Heart left ventricle (tissue), 16 donors: ENCODE data around the gene MICAL1. TPM values are rescaled to one million over a fixed set of nuclear protein-coding genes. Genes with fewer than 3 reads are reported as not detected.

Source experiments
- ATAC-seq, 4 donors: fragments of 200-7000 bp; cut with Tn5 transposase; one replicate each; pipeline ENCODE4 v1.9.1; 2020 to 2022; ENCODE audit warnings: moderate library complexity in 4 of 4, mild to moderate bottlenecking in 3 of 4, moderate number of reproducible peaks in 1 of 4
- DNase-seq, 5 donors: peaks; one replicate each; pipeline ENCODE4 v3.0.0-alpha.2; 2020
- H3K27ac ChIP-seq, 12 donors: fragments of 200-600 bp; sonication (generic) in 4 of 12; one replicate each; pipeline versions ENCODE4 v1.5.0 to v1.8.0; 2016 to 2022; ENCODE audit warnings: mild to moderate bottlenecking in 2 of 12
- H3K27me3 ChIP-seq, 9 donors: fragments of 200-600 bp; sonication (generic) in 2 of 9; one replicate each; pipeline versions ENCODE4 v1.5.1 to v1.8.0; 2016 to 2022; ENCODE audit warnings: mild to moderate bottlenecking in 3 of 9
- H3K36me3 ChIP-seq, 9 donors: fragments of 200-600 bp; sonication (generic) in 2 of 9; one replicate each; pipeline versions ENCODE4 v1.5.0 to v1.8.0; 2018 to 2022; ENCODE audit warnings: mild to moderate bottlenecking in 2 of 9
- H3K4me1 ChIP-seq, 12 donors: fragments of 200-600 bp; sonication (generic) in 4 of 12; one replicate each; pipeline versions ENCODE4 v1.5.0 to v1.8.0; 2016 to 2022; ENCODE audit warnings: mild to moderate bottlenecking in 3 of 12
- H3K4me3 ChIP-seq, 12 donors: fragments of 200-600 bp; sonication (generic) in 4 of 12; one replicate each; pipeline versions ENCODE4 v1.5.0 to v1.8.0; 2017 to 2022; ENCODE audit warnings: mild to moderate bottlenecking in 9 of 12, moderate library complexity in 4 of 12
- H3K9me3 ChIP-seq, 12 donors: fragments of 200-600 bp; sonication (generic) in 4 of 12; one replicate each; pipeline versions ENCODE4 v1.5.0 to v1.8.0; 2016 to 2022; ENCODE audit warnings: mild to moderate bottlenecking in 1 of 12
- POLR2A ChIP-seq, 2 donors: fragments of 450-650 bp; IDR thresholded peaks; one replicate each; pipeline ENCODE4 v1.6.1; 2017; ENCODE audit warnings: antibody characterized with exemption in 2 of 2, mild to moderate bottlenecking in 2 of 2, moderate library complexity in 2 of 2
- WGBS, 4 donors: extraction: QIAGEN DNeasy Blood & Tissue Kit in 2 of 4; methylation state at CpG; one replicate each; pipeline versions ENCODE4 v1.1.5 to v1.1.7; 2013 to 2018; 5-methylcytosine and 5-hydroxymethylcytosine counted together
- intact Hi-C, 10 donors: fragments of 100-400 bp; cut with DNase I; formaldehyde crosslinking; loops; one replicate each; pipeline versions ENCODE4 v1.11.1 to v1.14.2; 2022
- polyA plus RNA-seq, 2 donors: library from polyadenylated mRNA; stranded (reverse); fragments of 200-250 nt; gene quantifications; one replicate each; pipeline ENCODE4 v1.2.3, GENCODE V29; 2013
- total RNA-seq, 9 donors: library from RNA; depleted of rRNA in 2 of 9; stranded (reverse); fragments of >200 nt in 2 of 9; fragmentation: NEBNext Ultra II Directional in 3 of 9; extraction: Animal tissue kit (Norgen Biotek cat#: 25700) in 3 of 9; gene quantifications; one replicate each; pipeline versions ENCODE4 v1.1.0 to v1.2.4, GENCODE V29; 2016 to 2023
- TF ChIP-seq, protein P1 (sequence below), 12 donors: fragments of 200-600 bp; sonication (generic) in 4 of 12; IDR thresholded peaks; one replicate each; pipeline versions ENCODE4 v1.5.0 to v1.8.0; 2018 to 2022; ENCODE audit warnings: antibody characterized with exemption in 12 of 12, mild to moderate bottlenecking in 5 of 12
- donor health status: ischemic (EF 13 %, LVEDD 7.1; RV severe dilation, severe dysfunction).
- donor health status: healthy with polysubstance abuse.
- donor health status: DM: no; HTN: yes; CAD: no.
- donor health status: DM: no; HTN: no; CAD: no.
- donor health status: ischemic (EF 25% LVEDD 6.9; RV normal size, moderate dysfunction).
- donor health status: ischemic (EF 25% LVEDD 5.7; RV mildly dilated, moderate dysfunction).
- donor health status: healthy.
- donor health status: DM: yes; HTN: yes; CAD: no.
- donor health status: ischemic (EF 35%, LVEDD 5.7; RV mildly dilated, moderate dysfunction).
- donor health status: nonischemic (EF 11% LVEDD 7.7; RV severe dilation, severe dysfunction).
- donor health status: DM: yes; HTN: yes; CAD: no.
- donor health status: PGD.
- donor health status: ischemic (EF 29% LVEDD 5.4; RV normal size, mild dysfunction).
- donor health status: nonischemic (EF 23%, LVEDD 6.1; RV moderate dilation, normal function).

The MICAL1 gene
- total and polyA plus RNA-seq, 11 donors: 4.5 to 21.9 (median 6.4) TPM

DNA sequence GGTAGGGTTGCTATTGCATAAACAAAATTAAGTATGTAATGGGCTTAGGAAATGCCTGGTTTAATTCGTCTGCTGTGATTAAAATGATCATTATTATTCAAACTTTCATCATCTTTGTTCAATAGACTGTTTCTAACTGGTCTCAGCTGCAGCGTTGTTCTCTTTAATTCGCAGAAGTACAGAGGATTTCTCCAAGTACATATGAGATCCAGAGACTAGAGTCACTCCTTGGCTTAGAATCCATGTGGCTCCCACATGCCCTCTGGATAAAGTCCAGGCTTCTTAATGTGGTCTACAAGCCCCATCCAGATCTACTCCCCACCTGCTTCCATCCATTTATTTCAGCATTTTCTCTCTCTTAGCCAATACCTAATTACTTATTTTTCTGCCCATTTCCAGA, 28.6 kb upstream of the MICAL1 start:
- Histone ChIP-seq H3K9me3 (no peaks in the 10 kb centered on the region), H3K27me3 (no peaks in the 10 kb centered on the region), H3K27ac (peak overlapping the region in 4 of 12 donors; percentile 19 to 68 (median 22)), H3K4me1 (peaks cover 0 to 39% (median 31%) of the 10 kb centered on the region in 12 donors), H3K36me3 (peaks cover 0 to 27% (median 13%) of the 10 kb centered on the region in 9 donors), H3K4me3 (peak overlapping the region in 7 of 12 donors; percentile 83 to 100 (median 99))
- WGBS, 4 donors: 53 to 71% (median 56%) methylated on average over 3 of the region's 3 CpGs
- intact Hi-C loops: loop anchor here in 3 of 10 donors (5.0 to 10.0 kb wide), 3 partner anchors 42 to 208 kb away; partner anchors contain the start of genes AK9 (in 1 of the 3), CD164 (in 1 of the 3), FIG4 (in 1 of the 3) and PPIL6 (in 1 of the 3)
- ATAC-seq (no peak), DNase-seq (no peak)
- TF ChIP-seq, protein P1, sequence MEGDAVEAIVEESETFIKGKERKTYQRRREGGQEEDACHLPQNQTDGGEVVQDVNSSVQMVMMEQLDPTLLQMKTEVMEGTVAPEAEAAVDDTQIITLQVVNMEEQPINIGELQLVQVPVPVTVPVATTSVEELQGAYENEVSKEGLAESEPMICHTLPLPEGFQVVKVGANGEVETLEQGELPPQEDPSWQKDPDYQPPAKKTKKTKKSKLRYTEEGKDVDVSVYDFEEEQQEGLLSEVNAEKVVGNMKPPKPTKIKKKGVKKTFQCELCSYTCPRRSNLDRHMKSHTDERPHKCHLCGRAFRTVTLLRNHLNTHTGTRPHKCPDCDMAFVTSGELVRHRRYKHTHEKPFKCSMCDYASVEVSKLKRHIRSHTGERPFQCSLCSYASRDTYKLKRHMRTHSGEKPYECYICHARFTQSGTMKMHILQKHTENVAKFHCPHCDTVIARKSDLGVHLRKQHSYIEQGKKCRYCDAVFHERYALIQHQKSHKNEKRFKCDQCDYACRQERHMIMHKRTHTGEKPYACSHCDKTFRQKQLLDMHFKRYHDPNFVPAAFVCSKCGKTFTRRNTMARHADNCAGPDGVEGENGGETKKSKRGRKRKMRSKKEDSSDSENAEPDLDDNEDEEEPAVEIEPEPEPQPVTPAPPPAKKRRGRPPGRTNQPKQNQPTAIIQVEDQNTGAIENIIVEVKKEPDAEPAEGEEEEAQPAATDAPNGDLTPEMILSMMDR (IDR thresholded peaks at IDR 0.05): no peak
- no peak for TF ChIP-seq POLR2A (IDR thresholded peaks at IDR 0.05)

DNA sequence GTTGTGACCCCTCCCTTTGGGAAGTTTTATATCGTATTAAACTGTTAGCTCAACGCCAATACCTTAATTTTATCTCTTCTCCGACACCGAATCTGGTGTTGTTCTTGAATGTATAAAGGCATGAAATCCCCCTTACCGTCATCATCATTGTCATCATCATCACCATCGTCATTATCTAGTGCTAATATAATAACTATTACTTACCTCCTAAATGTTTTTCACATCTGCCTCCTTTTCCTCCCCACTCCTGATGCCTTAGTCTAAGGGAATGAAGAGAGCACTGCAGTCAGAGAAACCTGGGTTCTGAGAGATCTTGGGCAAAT, 28.1 kb upstream of the MICAL1 start:
- H3K9me3 ChIP-seq: no peaks in the 10 kb centered on the region
- peak overlapping the region; percentile 16 to 100 (median 95) for H3K4me3 ChIP-seq
- peaks cover 0 to 28% (median 13%) of the 10 kb centered on the region in 9 donors for H3K36me3 ChIP-seq
- H3K27me3 ChIP-seq: no peaks in the 10 kb centered on the region
- ATAC-seq (no peak), DNase-seq (no peak)
- TF ChIP-seq POLR2A (IDR thresholded peaks at IDR 0.05): no peak
- TF ChIP-seq, protein P1 (IDR thresholded peaks at IDR 0.05): no peak
- WGBS, 4 donors: 0 to 4% (median 2%) methylated on average over 6 of the region's 6 CpGs
- peaks cover 0 to 42% (median 34%) of the 10 kb centered on the region in 12 donors for H3K4me1 ChIP-seq
- intact Hi-C loops: loop anchor here in 4 of 10 donors (1.0 to 10.0 kb wide), 5 partner anchors 41 to 209 kb away; partner anchors contain the start of genes CD164 (in 2 of the 4), AK9 (in 1 of the 4), FIG4 (in 1 of the 4) and PPIL6 (in 1 of the 4)
- H3K27ac ChIP-seq: peak overlapping the region in 7 of 12 donors; percentile 19 to 87 (median 24)

DNA sequence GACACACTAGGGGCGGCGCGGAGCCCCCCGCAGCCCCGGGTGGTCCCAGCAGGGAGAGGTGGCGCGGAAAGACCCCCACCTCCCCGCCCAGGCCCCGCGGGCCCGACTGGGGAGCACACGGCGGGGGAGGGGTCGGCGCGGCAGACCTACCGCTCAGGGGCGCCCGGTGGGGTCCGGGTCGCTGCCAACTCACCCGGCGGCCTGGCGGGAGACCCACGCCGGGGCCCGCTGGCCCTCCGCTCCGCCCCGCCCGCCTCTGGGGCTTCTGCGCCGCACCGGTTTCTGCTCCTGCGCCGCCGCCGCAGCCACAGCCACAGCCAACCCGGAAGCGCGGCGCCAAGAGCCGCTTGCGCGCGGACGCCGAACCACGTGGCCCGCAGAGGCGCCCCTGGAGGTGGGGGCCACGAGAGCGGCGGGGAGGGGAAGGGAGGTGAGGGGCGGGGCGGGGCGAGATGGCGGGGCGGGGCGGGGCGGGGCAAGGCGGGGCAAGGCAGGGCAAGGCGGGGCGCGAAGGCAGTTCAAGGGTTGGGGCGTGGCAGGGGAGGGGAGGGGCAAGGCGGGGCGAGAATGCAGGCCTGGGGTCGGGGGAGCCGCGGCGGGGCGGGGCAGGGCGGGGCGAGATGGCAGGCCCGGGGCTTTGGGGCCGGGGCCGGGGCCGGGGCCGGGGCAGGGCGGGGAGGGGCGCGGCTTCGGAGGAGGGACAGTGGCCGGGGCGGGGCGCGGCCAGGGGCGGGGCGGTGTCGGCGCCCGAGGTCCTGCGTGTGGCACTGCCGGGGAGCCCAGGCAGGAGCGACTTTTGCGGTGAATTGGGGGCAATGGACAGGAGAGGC, 27.5 kb upstream of the MICAL1 start, which contains the start of gene ZBTB24:
Gene ZBTB24 (minus strand): TSS at position 315 of the 830 bp plus-strand sequence. CDS start 1,193 bp downstream, outside the sequence.
- WGBS, 4 donors: 1 to 2% (median 1%) methylated on average over 19 to 92 of the region's 97 CpGs
- peaks cover 0 to 48% (median 39%) of the 10 kb centered on the region in 12 donors for H3K4me1 ChIP-seq

More for the DNA sequence above, 27.5 kb upstream of the MICAL1 start, which contains the start of gene ZBTB24:
- Histone ChIP-seq H3K4me3 (peak within 1 kb of the TSS; percentile 83 to 100 (median 98)), H3K27me3 (no peaks in the 10 kb centered on the region), H3K27ac (peak within 1 kb of the TSS in 11 of 12 donors; percentile 59 to 87 (median 81)), H3K36me3 (peaks cover 0 to 32% (median 18%) of the 10 kb centered on the region in 9 donors), H3K9me3 (no peaks in the 10 kb centered on the region)
- intact Hi-C loops: loop anchor here in 4 of 10 donors (1.0 to 10.0 kb wide), 5 partner anchors 41 to 209 kb away; partner anchors contain the start of genes CD164 (in 2 of the 4), AK9 (in 1 of the 4), FIG4 (in 1 of the 4) and PPIL6 (in 1 of the 4)
- TF ChIP-seq POLR2A (IDR thresholded peaks at IDR 0.05): peak in 1 of 2 donors; percentile 90
- TF ChIP-seq, protein P1 (IDR thresholded peaks at IDR 0.05): no peak
- ATAC-seq: peak; percentile 90 to 97 (median 97)
- DNase-seq: peak; percentile 91 to 97 (median 94)
